ENCODE measurements around the gene LTBP3. TPM values are rescaled to one million over a fixed set of nuclear protein-coding genes. Genes with fewer than 3 reads are reported as not detected.

Gene LTBP3
- total and polyA plus RNA-seq, 2 of the 13 experiments (the other 11 are each of a cell fraction or from before 2014, with no cell fraction given): 12.2 to 68.1 TPM

DNA sequence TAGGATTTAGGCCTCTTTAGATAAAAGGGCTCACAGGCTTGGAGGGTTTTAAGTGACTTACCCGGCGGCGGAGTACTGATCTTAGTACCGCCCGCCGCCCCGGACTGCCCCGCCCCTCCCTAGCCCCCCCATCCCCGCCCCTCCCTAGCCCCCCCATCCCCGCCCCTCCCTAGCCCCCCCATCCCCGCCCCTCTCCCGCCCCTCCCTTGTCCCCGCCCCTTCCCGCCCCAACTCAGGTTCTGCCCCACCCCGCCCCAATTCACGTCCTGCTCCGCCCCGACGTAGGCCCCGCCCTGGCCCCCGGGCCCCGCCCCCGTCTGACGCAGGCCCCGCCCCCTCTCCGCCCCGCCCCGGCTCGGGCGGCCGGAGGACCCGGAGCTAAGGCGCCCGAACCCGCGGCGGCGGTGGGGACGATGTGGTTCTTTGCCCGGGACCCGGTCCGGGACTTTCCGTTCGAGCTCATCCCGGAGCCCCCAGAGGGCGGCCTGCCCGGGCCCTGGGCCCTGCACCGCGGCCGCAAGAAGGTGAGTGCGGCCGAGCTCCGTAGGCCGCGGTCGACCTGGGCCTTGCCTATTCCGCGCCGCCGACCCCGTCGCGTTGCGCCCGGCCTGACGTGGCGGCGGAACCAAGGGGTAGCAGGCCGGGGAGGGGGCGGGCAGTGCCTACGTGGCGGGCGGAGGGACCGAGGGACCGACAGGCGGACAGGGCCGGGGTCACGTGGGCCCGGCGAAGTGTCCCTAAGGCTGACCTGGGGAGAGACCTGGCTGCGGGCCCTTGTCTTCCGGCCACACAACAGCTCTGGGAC, 33.2 kb downstream of the LTBP3 start, which contains the start of gene SCYL1 (continued):
- TF ChIP-seq FOSL1 (CRISPR knock-in tag; IDR thresholded peaks at IDR 0.05; ENCODE audit: borderline replicate concordance) (no peak), ZNF773 (CRISPR knock-in tag; IDR thresholded peaks at IDR 0.05; ENCODE audit: borderline replicate concordance) (peak; percentile 77; the same call in 1 of the 2 replicates), POLR2A (IDR thresholded peaks at IDR 0.05; ENCODE audit: insufficient read depth in 1 of 2, low read depth in 2 of 2, low read length in 2 of 2) (peak; percentile 55 to 62; a peak in 3 of 4 replicates), MAZ (IDR thresholded peaks at IDR 0.05; ENCODE audit: borderline replicate concordance, low read depth, low read length) (no peak), MAZ (CRISPR knock-in tag; IDR thresholded peaks at IDR 0.05; ENCODE audit: low read depth) (0 out of 2 replicates have a peak, but pooled peaks have one; percentile 62), NFKBIZ (CRISPR knock-in tag; IDR thresholded peaks at IDR 0.05) (peak; percentile 20; the same call in 1 of the 2 replicates), SAFB2 (CRISPR knock-in tag; IDR thresholded peaks at IDR 0.05; ENCODE audit: borderline replicate concordance, low read depth) (0 out of 2 replicates have a peak, but pooled peaks have one; percentile 49), HOXA7 (CRISPR knock-in tag; IDR thresholded peaks at IDR 0.05) (no peak), ZBTB8A (CRISPR knock-in tag; IDR thresholded peaks at IDR 0.05; ENCODE audit: borderline replicate concordance, low read depth) (0 out of 2 replicates have a peak, but pooled peaks have one; percentile 28), ASH2L (IDR thresholded peaks at IDR 0.05; ENCODE audit: insufficient read length, low read depth, low read length) (peak; percentile 70), SRY (CRISPR knock-in tag; IDR thresholded peaks at IDR 0.05) (peak; percentile 67; the same call in 1 of the 2 replicates)
- TF ChIP-seq, protein P1, sequence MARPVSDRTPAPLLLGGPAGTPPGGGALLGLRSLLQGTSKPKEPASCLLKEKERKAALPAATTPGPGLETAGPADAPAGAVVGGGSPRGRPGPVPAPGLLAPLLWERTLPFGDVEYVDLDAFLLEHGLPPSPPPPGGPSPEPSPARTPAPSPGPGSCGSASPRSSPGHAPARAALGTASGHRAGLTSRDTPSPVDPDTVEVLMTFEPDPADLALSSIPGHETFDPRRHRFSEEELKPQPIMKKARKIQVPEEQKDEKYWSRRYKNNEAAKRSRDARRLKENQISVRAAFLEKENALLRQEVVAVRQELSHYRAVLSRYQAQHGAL (CRISPR knock-in tag; IDR thresholded peaks at IDR 0.05; ENCODE audit: not compliant biosample characterization): no peak
- TF ChIP-seq, protein P2, sequence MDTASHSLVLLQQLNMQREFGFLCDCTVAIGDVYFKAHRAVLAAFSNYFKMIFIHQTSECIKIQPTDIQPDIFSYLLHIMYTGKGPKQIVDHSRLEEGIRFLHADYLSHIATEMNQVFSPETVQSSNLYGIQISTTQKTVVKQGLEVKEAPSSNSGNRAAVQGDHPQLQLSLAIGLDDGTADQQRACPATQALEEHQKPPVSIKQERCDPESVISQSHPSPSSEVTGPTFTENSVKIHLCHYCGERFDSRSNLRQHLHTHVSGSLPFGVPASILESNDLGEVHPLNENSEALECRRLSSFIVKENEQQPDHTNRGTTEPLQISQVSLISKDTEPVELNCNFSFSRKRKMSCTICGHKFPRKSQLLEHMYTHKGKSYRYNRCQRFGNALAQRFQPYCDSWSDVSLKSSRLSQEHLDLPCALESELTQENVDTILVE (CRISPR knock-in tag; IDR thresholded peaks at IDR 0.05): no peak
- TF ChIP-seq, protein P3, sequence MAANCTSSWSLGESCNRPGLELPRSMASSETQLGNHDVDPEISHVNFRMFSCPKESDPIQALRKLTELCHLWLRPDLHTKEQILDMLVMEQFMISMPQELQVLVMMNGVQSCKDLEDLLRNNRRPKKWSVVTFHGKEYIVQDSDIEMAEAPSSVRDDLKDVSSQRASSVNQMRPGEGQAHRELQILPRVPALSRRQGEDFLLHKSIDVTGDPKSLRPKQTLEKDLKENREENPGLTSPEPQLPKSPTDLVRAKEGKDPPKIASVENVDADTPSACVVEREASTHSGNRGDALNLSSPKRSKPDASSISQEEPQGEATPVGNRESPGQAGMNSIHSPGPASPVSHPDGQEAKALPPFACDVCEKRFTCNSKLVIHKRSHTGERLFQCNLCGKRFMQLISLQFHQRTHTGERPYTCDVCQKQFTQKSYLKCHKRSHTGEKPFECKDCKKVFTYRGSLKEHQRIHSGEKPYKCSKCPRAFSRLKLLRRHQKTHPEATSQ (CRISPR knock-in tag; IDR thresholded peaks at IDR 0.05; ENCODE audit: borderline replicate concordance): peak; percentile 46; the same call in 1 of the 2 replicates
- TF ChIP-seq, protein P4, sequence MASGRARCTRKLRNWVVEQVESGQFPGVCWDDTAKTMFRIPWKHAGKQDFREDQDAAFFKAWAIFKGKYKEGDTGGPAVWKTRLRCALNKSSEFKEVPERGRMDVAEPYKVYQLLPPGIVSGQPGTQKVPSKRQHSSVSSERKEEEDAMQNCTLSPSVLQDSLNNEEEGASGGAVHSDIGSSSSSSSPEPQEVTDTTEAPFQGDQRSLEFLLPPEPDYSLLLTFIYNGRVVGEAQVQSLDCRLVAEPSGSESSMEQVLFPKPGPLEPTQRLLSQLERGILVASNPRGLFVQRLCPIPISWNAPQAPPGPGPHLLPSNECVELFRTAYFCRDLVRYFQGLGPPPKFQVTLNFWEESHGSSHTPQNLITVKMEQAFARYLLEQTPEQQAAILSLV (CRISPR knock-in tag; IDR thresholded peaks at IDR 0.05; ENCODE audit: borderline replicate concordance): 0 out of 2 replicates have a peak, but pooled peaks have one; percentile 25
- TF ChIP-seq, protein P5, sequence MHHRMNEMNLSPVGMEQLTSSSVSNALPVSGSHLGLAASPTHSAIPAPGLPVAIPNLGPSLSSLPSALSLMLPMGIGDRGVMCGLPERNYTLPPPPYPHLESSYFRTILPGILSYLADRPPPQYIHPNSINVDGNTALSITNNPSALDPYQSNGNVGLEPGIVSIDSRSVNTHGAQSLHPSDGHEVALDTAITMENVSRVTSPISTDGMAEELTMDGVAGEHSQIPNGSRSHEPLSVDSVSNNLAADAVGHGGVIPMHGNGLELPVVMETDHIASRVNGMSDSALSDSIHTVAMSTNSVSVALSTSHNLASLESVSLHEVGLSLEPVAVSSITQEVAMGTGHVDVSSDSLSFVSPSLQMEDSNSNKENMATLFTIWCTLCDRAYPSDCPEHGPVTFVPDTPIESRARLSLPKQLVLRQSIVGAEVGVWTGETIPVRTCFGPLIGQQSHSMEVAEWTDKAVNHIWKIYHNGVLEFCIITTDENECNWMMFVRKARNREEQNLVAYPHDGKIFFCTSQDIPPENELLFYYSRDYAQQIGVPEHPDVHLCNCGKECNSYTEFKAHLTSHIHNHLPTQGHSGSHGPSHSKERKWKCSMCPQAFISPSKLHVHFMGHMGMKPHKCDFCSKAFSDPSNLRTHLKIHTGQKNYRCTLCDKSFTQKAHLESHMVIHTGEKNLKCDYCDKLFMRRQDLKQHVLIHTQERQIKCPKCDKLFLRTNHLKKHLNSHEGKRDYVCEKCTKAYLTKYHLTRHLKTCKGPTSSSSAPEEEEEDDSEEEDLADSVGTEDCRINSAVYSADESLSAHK (CRISPR knock-in tag; IDR thresholded peaks at IDR 0.05; ENCODE audit: borderline replicate concordance): no peak
- TF ChIP-seq, protein P6, sequence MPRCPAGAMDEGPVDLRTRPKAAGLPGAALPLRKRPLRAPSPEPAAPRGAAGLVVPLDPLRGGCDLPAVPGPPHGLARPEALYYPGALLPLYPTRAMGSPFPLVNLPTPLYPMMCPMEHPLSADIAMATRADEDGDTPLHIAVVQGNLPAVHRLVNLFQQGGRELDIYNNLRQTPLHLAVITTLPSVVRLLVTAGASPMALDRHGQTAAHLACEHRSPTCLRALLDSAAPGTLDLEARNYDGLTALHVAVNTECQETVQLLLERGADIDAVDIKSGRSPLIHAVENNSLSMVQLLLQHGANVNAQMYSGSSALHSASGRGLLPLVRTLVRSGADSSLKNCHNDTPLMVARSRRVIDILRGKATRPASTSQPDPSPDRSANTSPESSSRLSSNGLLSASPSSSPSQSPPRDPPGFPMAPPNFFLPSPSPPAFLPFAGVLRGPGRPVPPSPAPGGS (CRISPR knock-in tag; IDR thresholded peaks at IDR 0.05): peak; percentile 75; the same call in 1 of the 2 replicates
